Measurements from ENCODE around the gene TMEM143.

TMEM143 gene

GRCh38 chr19:48390188-48391099 lies 26.7 kb upstream of the TMEM143 start:
- H3K9ac ChIP-seq (ENCODE audit: insufficient read length, low read depth) = peak overlapping the region; percentile 98
- H3K4me1 ChIP-seq (ENCODE audit: insufficient read depth, insufficient read length) = peaks cover 11% of the 10 kb centered on the region
- no peak for DNase-seq (ENCODE audit: low read depth, low spot score)
- TF ChIP-seq YY1 (IDR thresholded peaks at IDR 0.05; ENCODE audit: insufficient read depth, insufficient read length) (no peak), ZNF274 (IDR thresholded peaks at IDR 0.05; ENCODE audit: low read depth, low read length) (no peak), SUZ12 (IDR thresholded peaks at IDR 0.05; ENCODE audit: extremely low read depth, insufficient read depth, insufficient read length) (no peak)
- peaks cover 27% of the 10 kb centered on the region for H3K27me3 ChIP-seq (ENCODE audit: insufficient read depth, insufficient read length)
- H3K36me3 ChIP-seq (ENCODE audit: insufficient read depth, insufficient read length, low read length) = peaks cover 33% of the 10 kb centered on the region
- H3K4me3 ChIP-seq (ENCODE audit: insufficient read length, low read depth) = peak overlapping the region; percentile 83
- no peaks in the 10 kb centered on the region for H3K9me3 ChIP-seq (ENCODE audit: insufficient read depth, low read length)

DNA sequence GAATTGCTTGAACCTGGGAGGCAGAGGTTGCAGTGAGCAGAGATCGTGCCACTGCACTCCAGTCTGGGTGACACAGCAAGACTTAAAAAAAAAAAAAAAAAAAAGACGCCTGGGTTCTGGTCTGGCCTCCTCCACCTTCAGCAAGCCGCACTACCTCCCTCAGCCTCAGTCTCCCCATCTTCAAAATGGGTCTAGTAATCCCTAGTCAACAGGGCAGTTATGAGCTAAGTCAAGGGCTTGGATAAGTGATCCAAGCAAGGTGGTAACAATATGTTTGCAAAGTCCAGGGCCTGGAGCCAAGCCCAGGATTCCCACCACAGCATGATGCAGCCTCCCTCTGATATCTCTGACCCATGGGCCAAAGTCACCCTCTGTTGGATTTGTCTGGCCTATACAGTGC lies 23.2 kb upstream of the TMEM143 start:
- H3K9ac ChIP-seq (ENCODE audit: insufficient read length, low read depth) = no peak overlapping the region
- H3K4me1 ChIP-seq (ENCODE audit: insufficient read depth, insufficient read length) = no peaks in the 10 kb centered on the region
- H3K9me3 ChIP-seq (ENCODE audit: insufficient read depth, low read length) = no peaks in the 10 kb centered on the region
- peaks cover 59% of the 10 kb centered on the region for H3K36me3 ChIP-seq (ENCODE audit: insufficient read depth, insufficient read length, low read length)
- no peak for DNase-seq (ENCODE audit: low read depth, low spot score)
- H3K27me3 ChIP-seq (ENCODE audit: insufficient read depth, insufficient read length) = no peaks in the 10 kb centered on the region
- no peak overlapping the region for H3K4me3 ChIP-seq (ENCODE audit: insufficient read length, low read depth)
- TF ChIP-seq ZNF274 (IDR thresholded peaks at IDR 0.05; ENCODE audit: low read depth, low read length) (no peak), YY1 (IDR thresholded peaks at IDR 0.05; ENCODE audit: insufficient read depth, insufficient read length) (no peak), SUZ12 (IDR thresholded peaks at IDR 0.05; ENCODE audit: extremely low read depth, insufficient read depth, insufficient read length) (no peak)

DNA sequence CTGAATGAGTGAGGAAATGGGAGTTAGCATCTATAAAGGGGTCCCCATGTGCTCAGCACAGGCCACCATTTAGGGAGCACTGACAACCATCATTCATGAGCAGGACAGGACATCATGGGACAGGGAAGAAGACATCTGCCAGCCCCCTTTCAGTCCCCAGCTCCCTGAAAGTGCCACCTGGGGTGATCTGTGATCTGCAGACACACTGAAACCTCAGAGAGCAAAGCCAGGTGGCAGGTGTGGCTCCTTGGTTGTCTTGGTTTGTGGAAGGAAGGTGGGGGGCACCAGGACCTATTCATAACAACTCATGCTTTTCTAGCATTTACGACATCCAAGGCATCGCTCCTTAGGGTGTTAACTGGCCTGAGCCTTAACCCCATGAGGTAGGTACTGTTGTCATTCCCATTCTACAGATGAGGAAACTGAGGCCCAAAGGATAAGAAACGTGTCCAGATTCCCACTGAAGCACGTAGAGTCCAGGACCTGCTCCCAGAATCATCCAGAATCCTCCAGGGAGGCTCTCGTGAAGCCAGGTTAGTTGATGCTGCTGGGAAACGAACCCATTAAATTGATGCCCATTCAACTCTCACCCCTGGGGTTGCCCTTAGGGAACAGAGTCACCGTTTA lies 21.8 kb upstream of the TMEM143 start:
- Histone ChIP-seq H3K4me1 (ENCODE audit: insufficient read depth, insufficient read length) (no peaks in the 10 kb centered on the region), H3K9me3 (ENCODE audit: insufficient read depth, low read length) (no peaks in the 10 kb centered on the region), H3K9ac (ENCODE audit: insufficient read length, low read depth) (no peak overlapping the region), H3K27me3 (ENCODE audit: insufficient read depth, insufficient read length) (no peaks in the 10 kb centered on the region), H3K4me3 (ENCODE audit: insufficient read length, low read depth) (no peak overlapping the region), H3K36me3 (ENCODE audit: insufficient read depth, insufficient read length, low read length) (peaks cover 69% of the 10 kb centered on the region)
- DNase-seq (ENCODE audit: low read depth, low spot score) = no peak
- no peak for TF ChIP-seq YY1 (IDR thresholded peaks at IDR 0.05; ENCODE audit: insufficient read depth, insufficient read length)
- no peak for TF ChIP-seq ZNF274 (IDR thresholded peaks at IDR 0.05; ENCODE audit: low read depth, low read length)
- no peak for TF ChIP-seq SUZ12 (IDR thresholded peaks at IDR 0.05; ENCODE audit: extremely low read depth, insufficient read depth, insufficient read length)

- no peak for DNase-seq (ENCODE audit: low read depth, low spot score)
- Histone ChIP-seq H3K9me3 (ENCODE audit: insufficient read depth, low read length) (no peaks in the 10 kb centered on the region), H3K4me3 (ENCODE audit: insufficient read length, low read depth) (no peak overlapping the region), H3K9ac (ENCODE audit: insufficient read length, low read depth) (no peak overlapping the region), H3K36me3 (ENCODE audit: insufficient read depth, insufficient read length, low read length) (peaks cover 53% of the 10 kb centered on the region), H3K4me1 (ENCODE audit: insufficient read depth, insufficient read length) (no peaks in the 10 kb centered on the region), H3K27me3 (ENCODE audit: insufficient read depth, insufficient read length) (no peaks in the 10 kb centered on the region)
- TF ChIP-seq YY1 (IDR thresholded peaks at IDR 0.05; ENCODE audit: insufficient read depth, insufficient read length) (no peak), SUZ12 (IDR thresholded peaks at IDR 0.05; ENCODE audit: extremely low read depth, insufficient read depth, insufficient read length) (no peak), ZNF274 (IDR thresholded peaks at IDR 0.05; ENCODE audit: low read depth, low read length) (no peak)
Observed at GRCh38 chr19:48382286-48382685, 18.5 kb upstream of the TMEM143 start.

- no peaks in the 10 kb centered on the region for H3K27me3 ChIP-seq (ENCODE audit: insufficient read depth, insufficient read length)
- TF ChIP-seq YY1 (IDR thresholded peaks at IDR 0.05; ENCODE audit: insufficient read depth, insufficient read length) (no peak), SUZ12 (IDR thresholded peaks at IDR 0.05; ENCODE audit: extremely low read depth, insufficient read depth, insufficient read length) (no peak), ZNF274 (IDR thresholded peaks at IDR 0.05; ENCODE audit: low read depth, low read length) (no peak)
- peaks cover 44% of the 10 kb centered on the region for H3K36me3 ChIP-seq (ENCODE audit: insufficient read depth, insufficient read length, low read length)
- H3K4me3 ChIP-seq (ENCODE audit: insufficient read length, low read depth) = no peak overlapping the region
- H3K9me3 ChIP-seq (ENCODE audit: insufficient read depth, low read length) = no peaks in the 10 kb centered on the region
- no peak for DNase-seq (ENCODE audit: low read depth, low spot score)
- no peaks in the 10 kb centered on the region for H3K4me1 ChIP-seq (ENCODE audit: insufficient read depth, insufficient read length)
- H3K9ac ChIP-seq (ENCODE audit: insufficient read length, low read depth) = no peak overlapping the region
Observed at GRCh38 chr19:48381178-48381950, 17.6 kb upstream of the TMEM143 start.

DNA sequence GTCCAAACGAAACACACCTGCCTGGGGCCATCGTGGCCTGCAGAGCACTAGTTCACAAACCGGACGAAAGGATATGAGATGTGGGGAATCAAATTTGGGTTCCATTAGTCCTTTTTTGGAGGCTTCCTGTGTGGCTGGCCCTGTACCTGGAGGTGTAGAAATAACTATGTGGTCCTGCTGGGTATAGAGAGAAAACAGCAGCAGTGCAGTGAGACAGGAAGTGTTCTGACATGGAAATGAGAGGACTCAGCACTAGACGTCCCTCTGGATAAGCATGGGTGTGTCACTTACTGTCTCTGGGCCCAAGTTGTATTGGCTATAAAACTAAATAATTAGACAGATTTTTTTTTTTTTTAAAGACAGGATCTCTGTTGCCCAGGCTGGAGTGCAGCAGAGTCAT lies 15.3 kb upstream of the TMEM143 start:
- TF ChIP-seq YY1 (IDR thresholded peaks at IDR 0.05; ENCODE audit: insufficient read depth, insufficient read length) (no peak), SUZ12 (IDR thresholded peaks at IDR 0.05; ENCODE audit: extremely low read depth, insufficient read depth, insufficient read length) (no peak), ZNF274 (IDR thresholded peaks at IDR 0.05; ENCODE audit: low read depth, low read length) (no peak)
- Histone ChIP-seq H3K9me3 (ENCODE audit: insufficient read depth, low read length) (no peaks in the 10 kb centered on the region), H3K27me3 (ENCODE audit: insufficient read depth, insufficient read length) (no peaks in the 10 kb centered on the region), H3K4me1 (ENCODE audit: insufficient read depth, insufficient read length) (no peaks in the 10 kb centered on the region), H3K9ac (ENCODE audit: insufficient read length, low read depth) (no peak overlapping the region), H3K36me3 (ENCODE audit: insufficient read depth, insufficient read length, low read length) (peaks cover 25% of the 10 kb centered on the region), H3K4me3 (ENCODE audit: insufficient read length, low read depth) (no peak overlapping the region)
- DNase-seq (ENCODE audit: low read depth, low spot score) = no peak

Data from NT2/D1 (cell line).